ENCODE results near the gene HPCAL1. TPM values are rescaled to one million over a fixed set of nuclear protein-coding genes. Genes with fewer than 3 reads are reported as not detected.

The HPCAL1 gene
- total and polyA plus RNA-seq, 2 experiments from 2014 or later = 13.4 to 25.5 TPM

DNA sequence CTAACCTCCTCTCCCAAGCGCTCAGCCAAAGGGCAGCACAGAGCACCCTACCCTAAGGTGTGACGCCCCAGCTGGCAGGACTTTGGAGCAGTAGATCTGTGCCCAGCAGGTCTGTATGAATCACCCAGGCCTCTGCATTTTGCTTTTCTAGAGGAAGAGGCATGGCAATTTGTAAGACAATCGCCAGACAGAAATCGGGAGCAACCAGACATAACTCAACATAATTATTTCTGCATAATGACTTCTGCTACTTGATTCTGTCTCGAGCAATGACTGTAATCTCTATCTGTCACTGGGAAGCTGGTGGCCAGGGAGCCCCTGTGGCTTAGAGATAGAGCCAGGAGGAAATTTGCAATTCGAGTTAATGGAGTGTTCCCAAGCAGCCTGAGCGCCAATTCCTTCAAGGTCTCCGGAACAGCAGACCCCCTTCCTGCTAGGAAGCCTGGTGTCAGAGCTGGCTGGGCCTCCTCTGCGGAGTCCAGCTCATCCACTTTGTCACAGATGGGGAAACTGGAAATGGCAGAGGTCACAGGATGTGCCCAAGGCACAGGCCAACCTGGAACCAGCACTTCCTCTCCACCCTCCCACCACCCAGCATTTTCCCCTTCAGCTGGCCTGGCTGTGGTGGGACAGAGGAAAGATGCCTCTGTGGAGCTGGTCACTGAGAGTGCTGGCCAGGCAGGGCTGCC lies 90.4 kb downstream of the HPCAL1 start:
- H3K9me3 ChIP-seq (ENCODE audit: low read depth) = no peaks in the 10 kb centered on the region
- TF ChIP-seq, protein P1, sequence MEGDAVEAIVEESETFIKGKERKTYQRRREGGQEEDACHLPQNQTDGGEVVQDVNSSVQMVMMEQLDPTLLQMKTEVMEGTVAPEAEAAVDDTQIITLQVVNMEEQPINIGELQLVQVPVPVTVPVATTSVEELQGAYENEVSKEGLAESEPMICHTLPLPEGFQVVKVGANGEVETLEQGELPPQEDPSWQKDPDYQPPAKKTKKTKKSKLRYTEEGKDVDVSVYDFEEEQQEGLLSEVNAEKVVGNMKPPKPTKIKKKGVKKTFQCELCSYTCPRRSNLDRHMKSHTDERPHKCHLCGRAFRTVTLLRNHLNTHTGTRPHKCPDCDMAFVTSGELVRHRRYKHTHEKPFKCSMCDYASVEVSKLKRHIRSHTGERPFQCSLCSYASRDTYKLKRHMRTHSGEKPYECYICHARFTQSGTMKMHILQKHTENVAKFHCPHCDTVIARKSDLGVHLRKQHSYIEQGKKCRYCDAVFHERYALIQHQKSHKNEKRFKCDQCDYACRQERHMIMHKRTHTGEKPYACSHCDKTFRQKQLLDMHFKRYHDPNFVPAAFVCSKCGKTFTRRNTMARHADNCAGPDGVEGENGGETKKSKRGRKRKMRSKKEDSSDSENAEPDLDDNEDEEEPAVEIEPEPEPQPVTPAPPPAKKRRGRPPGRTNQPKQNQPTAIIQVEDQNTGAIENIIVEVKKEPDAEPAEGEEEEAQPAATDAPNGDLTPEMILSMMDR (IDR thresholded peaks at IDR 0.05; ENCODE audit: low read depth, low read length) = no peak
- peaks cover 10% of the 10 kb centered on the region for H3K4me1 ChIP-seq (ENCODE audit: low read depth)
- no peak overlapping the region for H3K27ac ChIP-seq
- H3K4me3 ChIP-seq = no peak overlapping the region
- no peaks in the 10 kb centered on the region for H3K27me3 ChIP-seq
- no peaks in the 10 kb centered on the region for H3K36me3 ChIP-seq
- no peak for DNase-seq (ENCODE audit: low read depth in 1 of 2, low spot score in 1 of 2)

DNA sequence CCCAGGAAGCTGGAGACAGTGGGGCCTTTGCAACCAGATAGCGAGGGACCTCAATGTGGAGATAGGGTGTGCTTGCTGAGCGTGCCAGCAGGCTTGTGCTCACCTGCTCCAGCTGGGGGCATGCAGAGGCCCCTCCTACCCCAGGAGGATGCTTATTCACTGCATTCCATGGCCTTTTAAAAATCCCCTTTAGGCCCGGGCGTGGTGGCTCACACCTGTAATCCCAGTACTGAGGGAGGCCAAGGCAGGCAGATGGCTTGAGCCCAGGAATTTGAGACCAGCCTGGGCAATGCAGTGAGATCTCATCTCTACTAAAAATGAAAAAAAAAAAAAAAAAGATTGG lies 90.9 kb downstream of the HPCAL1 start:
- no peak overlapping the region for H3K4me3 ChIP-seq
- DNase-seq (ENCODE audit: low read depth in 1 of 2, low spot score in 1 of 2) = no peak
- H3K27ac ChIP-seq = no peak overlapping the region
- TF ChIP-seq, protein P1 (IDR thresholded peaks at IDR 0.05; ENCODE audit: low read depth, low read length) = no peak
- H3K9me3 ChIP-seq (ENCODE audit: low read depth) = no peaks in the 10 kb centered on the region
- H3K4me1 ChIP-seq (ENCODE audit: low read depth) = peaks cover 10% of the 10 kb centered on the region
- H3K36me3 ChIP-seq = no peaks in the 10 kb centered on the region
- no peaks in the 10 kb centered on the region for H3K27me3 ChIP-seq

DNA sequence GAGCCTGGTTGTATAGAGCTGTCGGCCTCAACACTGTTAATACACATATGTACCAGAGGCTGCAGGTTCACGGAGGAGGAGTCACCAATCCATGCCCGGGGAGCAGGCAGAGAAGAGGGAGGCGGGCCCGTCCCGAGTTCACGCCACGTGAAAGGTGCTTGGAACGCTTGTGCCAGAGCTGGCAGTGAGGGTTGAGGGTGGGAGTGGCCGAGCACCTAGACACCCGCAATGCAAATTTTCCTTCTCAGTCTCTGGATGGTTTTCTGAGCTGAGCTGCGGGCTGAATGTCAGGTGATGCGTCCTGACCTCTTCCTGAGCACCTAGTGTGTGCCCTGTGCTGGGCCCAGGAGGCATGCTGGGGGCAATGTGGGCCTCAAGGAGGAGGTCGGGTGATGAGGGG lies 93.2 kb downstream of the HPCAL1 start:
- Histone ChIP-seq H3K4me1 (ENCODE audit: low read depth) (peaks cover 10% of the 10 kb centered on the region), H3K9me3 (ENCODE audit: low read depth) (no peaks in the 10 kb centered on the region), H3K27ac (no peak overlapping the region), H3K36me3 (no peaks in the 10 kb centered on the region), H3K27me3 (no peaks in the 10 kb centered on the region), H3K4me3 (no peak overlapping the region)
- TF ChIP-seq, protein P1 (IDR thresholded peaks at IDR 0.05; ENCODE audit: low read depth, low read length) = no peak
- DNase-seq (ENCODE audit: low read depth in 1 of 2, low spot score in 1 of 2) = no peak

DNA sequence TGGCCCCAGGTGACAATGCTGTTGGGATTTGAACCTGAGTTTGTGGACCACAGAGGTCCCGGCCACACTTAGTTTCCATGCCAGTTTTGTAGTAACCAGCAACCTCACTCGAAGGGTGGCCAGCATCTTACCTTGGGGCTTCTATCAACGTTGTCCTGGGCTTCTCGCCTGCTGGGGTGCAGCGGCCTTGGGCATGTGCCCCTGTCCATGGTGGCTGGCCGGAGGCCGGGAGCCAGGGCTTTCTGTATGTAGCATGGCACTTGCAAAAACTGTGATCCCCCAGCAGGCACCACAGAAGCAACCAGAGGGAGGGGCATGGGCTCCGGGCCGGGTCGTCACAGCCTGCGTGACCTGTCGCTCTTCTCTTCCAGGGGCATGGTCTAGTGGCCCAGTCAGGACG lies 93.8 kb downstream of the HPCAL1 start:
- DNase-seq (ENCODE audit: low read depth in 1 of 2, low spot score in 1 of 2) = no peak
- TF ChIP-seq, protein P1 (IDR thresholded peaks at IDR 0.05; ENCODE audit: low read depth, low read length) = no peak
- peaks cover 10% of the 10 kb centered on the region for H3K4me1 ChIP-seq (ENCODE audit: low read depth)
- H3K4me3 ChIP-seq = no peak overlapping the region
- H3K27ac ChIP-seq = no peak overlapping the region
- H3K27me3 ChIP-seq = no peaks in the 10 kb centered on the region
- no peaks in the 10 kb centered on the region for H3K9me3 ChIP-seq (ENCODE audit: low read depth)
- H3K36me3 ChIP-seq = no peaks in the 10 kb centered on the region

DNA sequence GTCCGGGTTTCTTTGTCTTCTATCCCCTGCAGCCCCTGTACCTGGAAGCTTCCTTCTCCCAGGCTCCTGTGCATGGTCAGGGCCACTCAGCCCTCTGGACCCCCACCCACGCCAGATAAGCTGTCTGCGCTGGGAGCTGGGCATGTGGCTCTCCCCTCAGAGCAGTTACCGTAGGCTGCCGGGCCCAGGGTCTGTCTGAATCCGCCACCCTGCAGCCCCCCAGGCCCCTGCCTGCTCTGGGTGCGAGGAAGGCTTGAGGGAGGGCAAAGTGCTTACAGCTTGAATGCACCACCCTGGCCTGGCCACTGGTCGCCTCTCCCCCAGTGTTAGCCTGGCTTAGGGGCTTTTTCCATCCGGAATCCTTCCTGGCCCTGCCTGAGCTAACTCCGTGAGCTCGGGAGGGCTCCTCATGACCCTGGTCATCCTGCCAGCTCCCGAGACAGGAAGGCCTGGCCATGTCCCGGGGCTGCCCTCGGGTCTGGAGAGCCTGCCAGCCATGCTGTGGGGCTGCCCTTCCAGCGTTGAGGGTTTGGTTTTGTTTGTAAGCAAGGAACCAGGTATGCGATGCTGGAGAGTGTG lies 94.7 kb downstream of the HPCAL1 start:
- H3K4me3 ChIP-seq = no peak overlapping the region

More for the DNA sequence above, 94.7 kb downstream of the HPCAL1 start:
- TF ChIP-seq, protein P1 (IDR thresholded peaks at IDR 0.05; ENCODE audit: low read depth, low read length) = no peak
- Histone ChIP-seq H3K27me3 (no peaks in the 10 kb centered on the region), H3K27ac (no peak overlapping the region), H3K9me3 (ENCODE audit: low read depth) (no peaks in the 10 kb centered on the region), H3K36me3 (no peaks in the 10 kb centered on the region), H3K4me1 (ENCODE audit: low read depth) (peaks cover 10% of the 10 kb centered on the region)
- no peak for DNase-seq (ENCODE audit: low read depth in 1 of 2, low spot score in 1 of 2)
